ENCODE data around the gene GPN3. TPM values are rescaled to one million over a fixed set of nuclear protein-coding genes. Genes with fewer than 3 reads are reported as not detected.

The GPN3 gene
- total and polyA plus RNA-seq, 2 of the 4 experiments (the other 2 are of a cell fraction) = 7.7 to 14.9 TPM

- TF ChIP-seq RFX5 (IDR thresholded peaks at IDR 0.05; ENCODE audit: low read depth, low read length) = no peak
Measured at GRCh38 chr12:110403976-110404682, 63.9 kb downstream of the GPN3 start (continued).

DNA sequence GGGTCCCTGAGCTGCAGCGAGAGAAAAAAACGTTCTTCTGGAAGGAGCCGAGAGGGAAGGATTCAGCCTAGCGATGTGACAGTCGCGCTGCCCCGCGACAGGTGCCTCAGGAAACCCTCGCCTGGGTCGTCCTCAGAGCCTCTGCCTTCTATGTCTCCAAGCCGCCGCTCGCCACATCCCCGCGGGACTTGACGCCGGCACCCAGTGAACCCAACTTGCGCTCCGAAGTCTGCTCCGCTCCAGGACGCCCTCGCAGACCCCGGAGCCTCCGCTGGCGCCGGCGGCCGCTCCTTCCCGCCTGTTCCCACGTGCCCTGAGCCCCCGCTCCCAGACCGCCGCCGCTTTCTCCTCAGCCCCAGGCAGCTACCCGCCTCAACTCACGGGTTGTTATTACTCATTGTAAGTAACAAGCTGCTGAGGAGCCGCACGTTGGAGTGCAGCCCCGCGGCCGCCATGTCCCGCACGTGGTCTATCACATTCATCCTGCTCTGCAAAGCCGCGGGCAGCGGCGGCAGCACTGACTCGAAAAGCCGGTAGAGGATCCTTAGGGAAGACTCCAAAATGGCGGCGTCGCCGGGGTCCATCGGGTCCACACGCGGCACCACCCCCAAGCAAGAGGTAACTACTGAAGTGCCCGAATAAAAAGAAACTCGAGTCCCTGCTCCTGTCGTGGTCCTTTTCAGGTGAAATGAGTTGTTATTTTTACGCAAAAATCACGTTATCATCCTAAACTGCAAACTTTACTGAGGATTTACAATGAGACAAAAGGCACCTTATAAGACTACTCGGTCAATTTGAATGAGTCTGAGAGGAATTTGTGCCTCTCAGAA, 64.7 kb downstream of the GPN3 start, which contains the start of gene ANAPC7:
Gene ANAPC7 (minus strand): TSS at position 563 of the 830 bp plus-strand sequence. CDS start 81 bp downstream, at position 482.
- Histone ChIP-seq H2BK5ac (ENCODE audit: low read depth, low read length, poor library complexity, severe bottlenecking) (peak within 1 kb of the TSS; percentile 96), H4K5ac (ENCODE audit: low read depth, low read length) (peak within 1 kb of the TSS; percentile 100), H2BK15ac (ENCODE audit: low read depth, low read length) (peak within 1 kb of the TSS; percentile 98), H3K27ac (ENCODE audit: insufficient read depth, low read length) (peak within 1 kb of the TSS; percentile 87), H3K4me1 (ENCODE audit: control insufficient read depth, insufficient read depth, low read length) (peaks cover 3% of the 10 kb centered on the region; the same call in 1 of the 2 replicates), H3K4ac (ENCODE audit: low read depth, low read length) (peak within 1 kb of the TSS; percentile 86), H3K23ac (ENCODE audit: low read depth, low read length) (peak within 1 kb of the TSS; percentile 90), H2AK9ac (replicated peaks; ENCODE audit: low read depth, low read length, poor library complexity) (peak within 1 kb of the TSS; percentile 96), H2AK5ac (ENCODE audit: low read depth, low read length) (peak within 1 kb of the TSS; percentile 87), H3K56ac (ENCODE audit: extremely low read depth, insufficient read depth, low read length) (peak within 1 kb of the TSS; percentile 100), H3K79me1 (ENCODE audit: low read depth in 1 of 2, low read length in 2 of 2) (peaks cover 17 to 43% of the 10 kb centered on the region in 2 experiments), H3K9ac (ENCODE audit: low read depth, low read length) (peak within 1 kb of the TSS; percentile 90), H3K18ac (ENCODE audit: low read depth, low read length) (peak within 1 kb of the TSS; percentile 96), H2BK20ac (ENCODE audit: low read depth, low read length) (peak within 1 kb of the TSS; percentile 40), H3K4me3 (ENCODE audit: insufficient read depth, low read depth, low read length) (peak within 1 kb of the TSS; percentile 82), H3K14ac (replicated peaks; ENCODE audit: low read depth, low read length) (peak within 1 kb of the TSS; percentile 94), H4K8ac (ENCODE audit: low read depth in 2 of 2, low read length in 2 of 2) (peak within 1 kb of the TSS; percentile 99 to 100), H4K91ac (ENCODE audit: insufficient read depth, low read depth, low read length) (peak within 1 kb of the TSS; percentile 97), H3K36me3 (ENCODE audit: control insufficient read depth, insufficient read depth, low read length) (peaks cover 11% of the 10 kb centered on the region), H3K27me3 (ENCODE audit: control insufficient read depth, insufficient read depth, low read length) (no peaks in the 10 kb centered on the region; the same call in 1 of the 2 replicates), H3K9me1 (ENCODE audit: insufficient read depth, low read length) (peaks cover 3% of the 10 kb centered on the region), H2AFZ (replicated peaks; ENCODE audit: low read length, poor library complexity) (peak within 1 kb of the TSS; percentile 98), H2BK120ac (ENCODE audit: low read depth, low read length) (peak within 1 kb of the TSS; percentile 93), H4K20me1 (ENCODE audit: insufficient read depth, low read length) (peaks cover 3% of the 10 kb centered on the region; the same call in 1 of the 2 replicates), H3K4me2 (ENCODE audit: low read depth, low read length) (peak within 1 kb of the TSS; percentile 99), H3K9me3 (ENCODE audit: control insufficient read depth, insufficient read depth, low read length) (no peaks in the 10 kb centered on the region)
- DNase-seq = peak; percentile 90
- in situ Hi-C loops (cut with MboI; ENCODE audit: low sequenced_read_pairs) = no loop called here
- CTCF ChIA-PET = no interaction called here
- no TSS peak for BruUV-seq (replicated peaks)
- POLR2A ChIA-PET (ENCODE audit: unreplicated experiment) = no interaction called here
- dilution Hi-C loops (cut with HindIII; ENCODE audit: low sequenced_read_pairs, unreplicated experiment) = no loop called here
- intact Hi-C loops (cut with micrococcal nuclease) = no loop called here
- 0% methylated on average over 23 of the region's 62 CpGs; no CpG with 5 or more reads in 1 of the 2 experiments for WGBS, 2 experiments (ENCODE audit: extremely low coverage in 2 of 2, insufficient read length in 1 of 2)
- peak; percentile 99 for ATAC-seq (ENCODE audit: low read depth)
- TF ChIP-seq RCOR1 (IDR thresholded peaks at IDR 0.05; ENCODE audit: insufficient replicate concordance, low read length) (no peak), MAZ (IDR thresholded peaks at IDR 0.05; ENCODE audit: borderline replicate concordance, low read depth, low read length) (peak; percentile 20; the same call in 1 of the 2 replicates), RAD21 (IDR thresholded peaks at IDR 0.05; ENCODE audit: low read length) (peak; percentile 24; the same call in 1 of the 2 replicates), SMC3 (IDR thresholded peaks at IDR 0.05; ENCODE audit: low read depth, low read length) (0 out of 2 replicates have a peak, but pooled peaks have one; percentile 16), MAFK (IDR thresholded peaks at IDR 0.05; ENCODE audit: low read depth, low read length) (no peak), BHLHE40 (IDR thresholded peaks at IDR 0.05; ENCODE audit: low read depth, low read length) (no peak), CEBPB (IDR thresholded peaks at IDR 0.05; ENCODE audit: low read depth, low read length) (no peak), CHD1 (IDR thresholded peaks at IDR 0.05; ENCODE audit: low read depth, low read length) (no peak), FOS (IDR thresholded peaks at IDR 0.05; ENCODE audit: low read depth, low read length) (no peak)
- TF ChIP-seq, protein P1, sequence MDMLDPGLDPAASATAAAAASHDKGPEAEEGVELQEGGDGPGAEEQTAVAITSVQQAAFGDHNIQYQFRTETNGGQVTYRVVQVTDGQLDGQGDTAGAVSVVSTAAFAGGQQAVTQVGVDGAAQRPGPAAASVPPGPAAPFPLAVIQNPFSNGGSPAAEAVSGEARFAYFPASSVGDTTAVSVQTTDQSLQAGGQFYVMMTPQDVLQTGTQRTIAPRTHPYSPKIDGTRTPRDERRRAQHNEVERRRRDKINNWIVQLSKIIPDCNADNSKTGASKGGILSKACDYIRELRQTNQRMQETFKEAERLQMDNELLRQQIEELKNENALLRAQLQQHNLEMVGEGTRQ (IDR thresholded peaks at IDR 0.05; ENCODE audit: low read depth, low read length) = peak; percentile 73
- TF ChIP-seq, protein P2, sequence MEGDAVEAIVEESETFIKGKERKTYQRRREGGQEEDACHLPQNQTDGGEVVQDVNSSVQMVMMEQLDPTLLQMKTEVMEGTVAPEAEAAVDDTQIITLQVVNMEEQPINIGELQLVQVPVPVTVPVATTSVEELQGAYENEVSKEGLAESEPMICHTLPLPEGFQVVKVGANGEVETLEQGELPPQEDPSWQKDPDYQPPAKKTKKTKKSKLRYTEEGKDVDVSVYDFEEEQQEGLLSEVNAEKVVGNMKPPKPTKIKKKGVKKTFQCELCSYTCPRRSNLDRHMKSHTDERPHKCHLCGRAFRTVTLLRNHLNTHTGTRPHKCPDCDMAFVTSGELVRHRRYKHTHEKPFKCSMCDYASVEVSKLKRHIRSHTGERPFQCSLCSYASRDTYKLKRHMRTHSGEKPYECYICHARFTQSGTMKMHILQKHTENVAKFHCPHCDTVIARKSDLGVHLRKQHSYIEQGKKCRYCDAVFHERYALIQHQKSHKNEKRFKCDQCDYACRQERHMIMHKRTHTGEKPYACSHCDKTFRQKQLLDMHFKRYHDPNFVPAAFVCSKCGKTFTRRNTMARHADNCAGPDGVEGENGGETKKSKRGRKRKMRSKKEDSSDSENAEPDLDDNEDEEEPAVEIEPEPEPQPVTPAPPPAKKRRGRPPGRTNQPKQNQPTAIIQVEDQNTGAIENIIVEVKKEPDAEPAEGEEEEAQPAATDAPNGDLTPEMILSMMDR (conservative IDR thresholded peaks at IDR 0.05; ENCODE audit: low read depth, low read length) = peak; percentile 30; the same call in 1 of the 2 replicates

Measured in IMR-90 (cell line).